Jurkat, Clone E6-1 (cell line): ENCODE data around the gene AP2M1.
A peak's percentile ranks its signal among the peaks of the same experiment; 100 is the strongest.
"Not testable (repeated sequence)": the region's sequence is repeated elsewhere in the genome, so short reads cannot be mapped to it uniquely, and the experiment has no call there.

Experiments used
- DNase-seq: peaks from one replicate; pipeline ENCODE4 v3.0.0-alpha.2; 2011; ENCODE audit warnings: low read depth, low spot score
- H3K4me3 ChIP-seq: 2 replicates; pipeline ENCODE4 v1.5.1; 2011; ENCODE audit warnings: mild to moderate bottlenecking, low read length, control low read depth, moderate library complexity

AP2M1 gene

GRCh38 chr3:184155644-184156521 is 18.8 kb upstream of the AP2M1 start:
- peak overlapping the region; percentile 61 for H3K4me3 ChIP-seq
- DNase-seq = no peak

GRCh38 chr3:184156522-184156955 is 18.1 kb upstream of the AP2M1 start:
- peak overlapping the region; percentile 61 for H3K4me3 ChIP-seq
- DNase-seq = no peak

GRCh38 chr3:184157206-184157605 is 17.4 kb upstream of the AP2M1 start:
- no peak overlapping the region for H3K4me3 ChIP-seq
- DNase-seq = no peak

- no peak overlapping the region for H3K4me3 ChIP-seq
- no peak for DNase-seq
Measured at GRCh38 chr3:184158404-184158803, 16.3 kb upstream of the AP2M1 start.

- DNase-seq = no peak
- no peak overlapping the region for H3K4me3 ChIP-seq
Measured at GRCh38 chr3:184160456-184160855, 14.2 kb upstream of the AP2M1 start.

GRCh38 chr3:184162571-184163070 is 12.0 kb upstream of the AP2M1 start:
- H3K4me3 ChIP-seq, DNase-seq: not testable (repeated sequence)

- H3K4me3 ChIP-seq = no peak overlapping the region
- no peak for DNase-seq
Measured at GRCh38 chr3:184164648-184165330, 9.9 kb upstream of the AP2M1 start.

- DNase-seq = no peak
- no peak overlapping the region for H3K4me3 ChIP-seq
Measured at GRCh38 chr3:184165543-184165942, 9.1 kb upstream of the AP2M1 start.

- no peak for DNase-seq
- H3K4me3 ChIP-seq = no peak overlapping the region
Measured at GRCh38 chr3:184166671-184167070, 8.0 kb upstream of the AP2M1 start.

- no peak for DNase-seq
- H3K4me3 ChIP-seq = no peak overlapping the region
Measured at GRCh38 chr3:184167786-184168185, 6.9 kb upstream of the AP2M1 start.

- H3K4me3 ChIP-seq = no peak overlapping the region
- no peak for DNase-seq
Measured at GRCh38 chr3:184168363-184169120, 6.1 kb upstream of the AP2M1 start.

- no peak for DNase-seq
- H3K4me3 ChIP-seq = no peak overlapping the region
Measured at GRCh38 chr3:184169896-184170875, 4.5 kb upstream of the AP2M1 start.

GRCh38 chr3:184171562-184171961 is 3.1 kb upstream of the AP2M1 start:
- DNase-seq = no peak

GRCh38 chr3:184172681-184173373 is 1.8 kb upstream of the AP2M1 start:
- DNase-seq = no peak
- no peak overlapping the region for H3K4me3 ChIP-seq

More at GRCh38 chr3:184171562-184171961, 3.1 kb upstream of the AP2M1 start:
- H3K4me3 ChIP-seq = no peak overlapping the region

GRCh38 chr3:184173374-184173722 is 1.3 kb upstream of the AP2M1 start:
- DNase-seq = no peak
- no peak overlapping the region for H3K4me3 ChIP-seq

- no peak for DNase-seq
- peak overlapping the region; percentile 30 for H3K4me3 ChIP-seq
Measured at GRCh38 chr3:184174284-184174645, 390 bp upstream of the AP2M1 start.

- DNase-seq = no peak
- H3K4me3 ChIP-seq = peak overlapping the region; percentile 87
Measured at GRCh38 chr3:184175506-184175905, 851 bp downstream of the AP2M1 start.

GRCh38 chr3:184175981-184176376 is 1.3 kb downstream of the AP2M1 start:
- no peak for DNase-seq
- peak overlapping the region; percentile 87 for H3K4me3 ChIP-seq
